Suprapubic skin (tissue), 4 donors: ENCODE data around the gene SCNN1B. TPM values are rescaled to one million over a fixed set of nuclear protein-coding genes. Genes with fewer than 3 reads are reported as not detected.
"Not testable (repeated sequence)": the region's sequence is repeated elsewhere in the genome, so short reads cannot be mapped to it uniquely, and the experiment has no call there.

ENCODE experiments used
- DNase-seq, 2 donors: peaks; one replicate each; pipeline ENCODE4 v3.0.0-alpha.2; 2019; ENCODE audit warnings: low spot score in 2 of 2
- H3K27ac ChIP-seq: fragments of 200-600 bp; sonication (generic); one replicate; pipeline ENCODE4 v1.5.1; 2019
- H3K27me3 ChIP-seq: fragments of 200-600 bp; sonication (generic); one replicate; pipeline ENCODE4 v1.5.1; 2019
- H3K36me3 ChIP-seq: fragments of 200-600 bp; sonication (generic); one replicate; pipeline ENCODE4 v1.5.1; 2019
- H3K4me1 ChIP-seq: fragments of 200-600 bp; sonication (generic); one replicate; pipeline ENCODE4 v1.5.1; 2019
- H3K4me3 ChIP-seq: fragments of 200-600 bp; sonication (generic); one replicate; pipeline ENCODE4 v1.5.1; 2019; ENCODE audit warnings: mild to moderate bottlenecking
- H3K9me3 ChIP-seq: fragments of 200-600 bp; sonication (generic); one replicate; pipeline ENCODE4 v1.5.1; 2019
- EP300 ChIP-seq: sonication (generic); formaldehyde crosslinking; IDR thresholded peaks from one replicate; pipeline ENCODE4 v1.6.1; 2017; ENCODE audit warnings: antibody characterized with exemption
- POLR2A ChIP-seq, 2 donors: fragments of 450-650 bp; IDR thresholded peaks; one replicate each; pipeline ENCODE4 v1.6.1; 2017; ENCODE audit warnings: antibody characterized with exemption in 2 of 2, mild to moderate bottlenecking in 2 of 2, moderate library complexity in 2 of 2
- POLR2AphosphoS5 ChIP-seq, 3 donors: sonication (generic); formaldehyde crosslinking; IDR thresholded peaks; one replicate each; pipeline ENCODE4 v1.6.1; 2017; ENCODE audit warnings: antibody characterized with exemption in 3 of 3
- WGBS: methylation state at CpG from one replicate; pipeline ENCODE4 v1.1.5; 2018; 5-methylcytosine and 5-hydroxymethylcytosine counted together
- total RNA-seq, 4 donors: library from RNA; depleted of rRNA; stranded (reverse); fragments of >200 nt; gene quantifications; one replicate each; pipeline ENCODE4 v1.1.0, GENCODE V29; 2016
- TF ChIP-seq, protein P1 (sequence below), 2 donors: fragments of 200-600 bp in 1 of 2; fragments of 450-650 bp in 1 of 2; sonication (generic) in 1 of 2; IDR thresholded peaks; one replicate each; pipeline ENCODE4 v1.5.1; 2016 to 2019; ENCODE audit warnings: antibody characterized with exemption in 2 of 2, mild to moderate bottlenecking in 1 of 2, moderate library complexity in 1 of 2

Gene SCNN1B
- total RNA-seq, 4 donors from 2014 or later = 36.8 to 73.6 (median 64.1) TPM

DNA sequence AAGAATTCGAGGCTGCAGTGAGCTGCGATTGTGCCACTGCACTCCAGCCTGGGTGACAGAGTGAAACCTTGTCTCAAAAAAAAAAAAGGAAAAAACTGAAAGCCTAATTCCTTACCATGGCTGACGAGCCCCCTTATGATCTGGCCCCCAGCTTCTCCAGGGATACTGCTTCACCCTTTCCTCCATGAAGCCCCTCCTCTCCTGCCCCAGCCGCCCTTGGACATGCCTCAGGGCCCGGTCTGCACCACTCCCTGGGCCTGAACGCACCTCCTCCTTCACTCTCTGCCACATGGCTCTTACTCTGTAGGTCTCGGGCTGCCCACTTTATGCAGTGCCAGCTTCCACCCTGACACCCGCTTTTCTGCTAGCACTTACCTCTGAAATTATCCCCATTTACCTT lies 85.6 kb downstream of the SCNN1B start:
- no peaks in the 10 kb centered on the region for H3K27me3 ChIP-seq
- peaks cover 48% of the 10 kb centered on the region for H3K36me3 ChIP-seq
- no peaks in the 10 kb centered on the region for H3K9me3 ChIP-seq
- 89% methylated on average over 8 of the region's 8 CpGs for WGBS
- H3K27ac ChIP-seq = no peak overlapping the region
- no peak for TF ChIP-seq POLR2AphosphoS5 (IDR thresholded peaks at IDR 0.05)
- TF ChIP-seq, protein P1, sequence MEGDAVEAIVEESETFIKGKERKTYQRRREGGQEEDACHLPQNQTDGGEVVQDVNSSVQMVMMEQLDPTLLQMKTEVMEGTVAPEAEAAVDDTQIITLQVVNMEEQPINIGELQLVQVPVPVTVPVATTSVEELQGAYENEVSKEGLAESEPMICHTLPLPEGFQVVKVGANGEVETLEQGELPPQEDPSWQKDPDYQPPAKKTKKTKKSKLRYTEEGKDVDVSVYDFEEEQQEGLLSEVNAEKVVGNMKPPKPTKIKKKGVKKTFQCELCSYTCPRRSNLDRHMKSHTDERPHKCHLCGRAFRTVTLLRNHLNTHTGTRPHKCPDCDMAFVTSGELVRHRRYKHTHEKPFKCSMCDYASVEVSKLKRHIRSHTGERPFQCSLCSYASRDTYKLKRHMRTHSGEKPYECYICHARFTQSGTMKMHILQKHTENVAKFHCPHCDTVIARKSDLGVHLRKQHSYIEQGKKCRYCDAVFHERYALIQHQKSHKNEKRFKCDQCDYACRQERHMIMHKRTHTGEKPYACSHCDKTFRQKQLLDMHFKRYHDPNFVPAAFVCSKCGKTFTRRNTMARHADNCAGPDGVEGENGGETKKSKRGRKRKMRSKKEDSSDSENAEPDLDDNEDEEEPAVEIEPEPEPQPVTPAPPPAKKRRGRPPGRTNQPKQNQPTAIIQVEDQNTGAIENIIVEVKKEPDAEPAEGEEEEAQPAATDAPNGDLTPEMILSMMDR (IDR thresholded peaks at IDR 0.05) = no peak
- TF ChIP-seq POLR2A (IDR thresholded peaks at IDR 0.05) = no peak
- TF ChIP-seq EP300 = no peak
- no peak for DNase-seq
- H3K4me3 ChIP-seq = no peak overlapping the region
- peaks cover 7% of the 10 kb centered on the region for H3K4me1 ChIP-seq

DNA sequence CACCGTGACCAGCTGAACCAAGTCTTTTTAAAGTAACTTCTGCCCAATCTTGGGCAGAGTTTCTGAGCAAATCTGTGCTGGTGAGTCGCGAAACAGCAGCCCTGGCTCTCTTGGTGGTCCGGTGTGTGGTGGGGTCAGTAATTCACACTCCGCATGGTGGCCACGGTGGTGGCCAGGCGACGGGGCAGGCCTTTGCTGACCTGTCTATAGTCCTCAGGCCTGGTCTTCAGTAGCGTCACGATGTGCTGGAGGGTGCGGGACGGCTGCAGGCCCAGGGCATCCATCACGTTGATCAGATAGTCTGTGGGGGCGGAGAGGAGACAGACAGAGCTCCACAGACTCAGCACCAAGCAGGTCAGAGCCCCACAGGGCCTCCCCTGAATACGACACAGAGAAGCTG lies 86.7 kb downstream of the SCNN1B start:
- 88% methylated on average over 14 of the region's 15 CpGs for WGBS
- Histone ChIP-seq H3K4me1 (peaks cover 7% of the 10 kb centered on the region), H3K36me3 (peaks cover 51% of the 10 kb centered on the region), H3K4me3 (no peak overlapping the region), H3K27ac (no peak overlapping the region), H3K27me3 (no peaks in the 10 kb centered on the region), H3K9me3 (no peaks in the 10 kb centered on the region)
- no peak for DNase-seq
- TF ChIP-seq EP300 (no peak), POLR2AphosphoS5 (IDR thresholded peaks at IDR 0.05) (no peak), POLR2A (IDR thresholded peaks at IDR 0.05) (no peak)
- TF ChIP-seq, protein P1 (IDR thresholded peaks at IDR 0.05) = no peak

DNA sequence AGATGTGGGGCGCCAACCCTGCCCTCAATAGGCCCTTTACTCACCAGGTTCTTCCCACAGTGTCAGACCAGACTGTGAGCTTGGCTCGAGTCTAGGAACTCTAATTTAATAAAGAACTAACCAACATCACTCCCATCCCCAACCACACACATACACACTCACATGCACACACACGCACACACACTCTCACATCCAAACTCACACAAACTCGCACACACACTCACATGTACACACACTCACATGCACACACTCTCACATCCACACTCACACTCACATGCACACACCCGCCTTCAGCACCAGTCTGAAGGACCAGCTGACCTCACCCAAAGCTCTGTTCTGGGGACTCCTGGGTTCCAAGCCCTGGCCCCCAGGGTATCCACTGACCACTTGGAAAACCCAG lies 87.1 kb downstream of the SCNN1B start:
- no peak overlapping the region for H3K27ac ChIP-seq
- no peak for DNase-seq
- no peaks in the 10 kb centered on the region for H3K9me3 ChIP-seq
- TF ChIP-seq, protein P1 (IDR thresholded peaks at IDR 0.05) = no peak
- TF ChIP-seq POLR2A (IDR thresholded peaks at IDR 0.05) (no peak), POLR2AphosphoS5 (IDR thresholded peaks at IDR 0.05) (no peak), EP300 (no peak)
- H3K4me3 ChIP-seq = no peak overlapping the region
- peaks cover 7% of the 10 kb centered on the region for H3K4me1 ChIP-seq
- H3K27me3 ChIP-seq = no peaks in the 10 kb centered on the region
- peaks cover 51% of the 10 kb centered on the region for H3K36me3 ChIP-seq
- 84% methylated on average over 5 of the region's 5 CpGs for WGBS

DNA sequence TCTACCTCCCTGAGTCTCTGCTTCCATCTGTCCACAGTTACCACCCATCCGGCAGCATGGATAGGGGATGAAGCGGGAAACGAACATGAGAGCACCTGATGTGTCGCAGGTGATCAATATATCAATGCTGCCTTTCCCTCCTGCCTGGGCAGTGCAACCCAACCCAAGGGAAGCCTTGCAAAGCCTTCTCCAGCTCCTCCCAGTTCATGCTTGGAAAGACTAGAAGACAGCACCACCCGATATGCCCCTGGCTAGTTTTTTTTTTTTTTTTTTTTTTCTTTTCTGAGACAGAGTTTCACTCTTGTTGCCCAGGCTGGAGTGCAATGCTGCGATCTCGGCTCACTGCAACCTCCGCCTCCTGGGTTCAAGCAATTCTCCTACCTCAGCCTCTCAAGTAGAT lies 87.8 kb downstream of the SCNN1B start:
- not testable (repeated sequence) for H3K9me3 ChIP-seq, H3K27ac ChIP-seq, DNase-seq, H3K4me3 ChIP-seq, H3K27me3 ChIP-seq, H3K4me1 ChIP-seq
- H3K36me3 ChIP-seq = peaks cover 53% of the 10 kb centered on the region
- WGBS = 92% methylated on average over 8 of the region's 8 CpGs

DNA sequence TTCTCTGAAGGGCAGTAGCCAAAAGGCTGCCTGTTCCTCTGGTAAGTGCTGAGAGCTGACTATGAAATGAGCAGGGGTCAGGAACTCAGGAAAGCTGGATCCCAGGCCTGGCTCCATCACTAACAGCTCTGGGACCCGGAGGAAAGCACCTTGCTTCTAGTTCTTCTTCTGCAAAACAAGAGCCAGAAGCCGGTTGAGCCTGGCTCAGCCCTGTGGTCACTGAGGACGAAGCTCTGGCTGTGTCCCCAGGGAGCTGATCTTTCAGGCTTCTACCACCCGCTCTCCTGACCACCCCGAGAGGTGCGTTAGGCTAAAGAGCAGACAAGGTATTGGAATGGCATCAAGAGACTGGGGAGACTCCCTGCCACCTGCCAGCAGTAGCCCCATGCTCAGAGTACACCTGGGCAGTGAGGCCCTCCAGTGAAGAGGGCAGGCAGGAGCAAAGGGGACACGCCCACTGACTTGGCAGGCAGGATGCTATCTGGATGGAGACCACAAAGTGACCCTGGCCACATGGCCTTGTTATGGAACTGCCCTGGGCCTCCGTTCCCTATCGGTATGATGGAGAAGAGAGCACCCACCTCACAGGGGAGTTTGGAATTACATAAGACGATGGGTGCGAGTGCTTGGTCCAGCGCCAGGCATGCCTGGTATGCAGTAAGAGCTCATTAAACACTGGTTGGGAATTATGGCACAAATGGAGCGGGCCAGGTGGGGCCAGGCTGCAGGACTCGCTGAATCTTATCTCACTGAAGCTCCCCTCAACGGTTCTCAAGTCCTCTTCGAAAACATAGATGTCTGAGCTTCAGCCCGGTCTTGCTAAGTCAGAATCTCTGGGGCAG lies 89.5 kb downstream of the SCNN1B start:
- TF ChIP-seq, protein P1 (IDR thresholded peaks at IDR 0.05) = no peak
- TF ChIP-seq POLR2A (IDR thresholded peaks at IDR 0.05) (no peak), EP300 (no peak), POLR2AphosphoS5 (IDR thresholded peaks at IDR 0.05) (no peak)
- no peak overlapping the region for H3K4me3 ChIP-seq
- no peaks in the 10 kb centered on the region for H3K27me3 ChIP-seq
- no peaks in the 10 kb centered on the region for H3K9me3 ChIP-seq
- no peak overlapping the region for H3K27ac ChIP-seq
- WGBS = 92% methylated on average over 17 of the region's 17 CpGs
- H3K4me1 ChIP-seq = no peaks in the 10 kb centered on the region
- peaks cover 70% of the 10 kb centered on the region for H3K36me3 ChIP-seq
- DNase-seq = no peak
